DMS114 treated with DMSO at 0.1 percent for 48 hours (cell line): ENCODE data around the gene SNX10.

Experiments used
- DNase-seq: peaks from one replicate; lab custom pipeline; 2025; ENCODE audit not compliant: unreplicated experiment; lab: John Stamatoyannopoulos, UW

Gene SNX10

DNA sequence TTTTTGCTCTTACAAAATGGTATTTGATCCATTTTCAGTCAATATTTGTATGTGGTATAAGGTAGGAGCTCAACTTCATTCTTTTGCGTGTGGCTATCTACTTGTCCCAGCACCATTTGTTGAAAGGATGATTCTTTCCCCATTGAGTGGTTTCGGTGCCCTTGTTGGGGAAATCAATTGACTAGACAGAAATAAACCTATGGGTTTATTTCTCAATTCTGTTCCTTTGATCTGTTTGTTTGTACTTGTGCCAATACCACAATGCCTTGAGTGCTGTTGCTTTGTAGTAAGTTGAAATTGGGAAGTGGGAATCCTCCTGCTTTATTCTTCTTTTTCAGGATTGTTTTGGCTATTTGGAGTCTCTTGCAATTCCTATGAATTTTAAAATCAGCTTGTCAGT, 41.0 kb downstream of the SNX10 start:
- DNase-seq = no peak

DNA sequence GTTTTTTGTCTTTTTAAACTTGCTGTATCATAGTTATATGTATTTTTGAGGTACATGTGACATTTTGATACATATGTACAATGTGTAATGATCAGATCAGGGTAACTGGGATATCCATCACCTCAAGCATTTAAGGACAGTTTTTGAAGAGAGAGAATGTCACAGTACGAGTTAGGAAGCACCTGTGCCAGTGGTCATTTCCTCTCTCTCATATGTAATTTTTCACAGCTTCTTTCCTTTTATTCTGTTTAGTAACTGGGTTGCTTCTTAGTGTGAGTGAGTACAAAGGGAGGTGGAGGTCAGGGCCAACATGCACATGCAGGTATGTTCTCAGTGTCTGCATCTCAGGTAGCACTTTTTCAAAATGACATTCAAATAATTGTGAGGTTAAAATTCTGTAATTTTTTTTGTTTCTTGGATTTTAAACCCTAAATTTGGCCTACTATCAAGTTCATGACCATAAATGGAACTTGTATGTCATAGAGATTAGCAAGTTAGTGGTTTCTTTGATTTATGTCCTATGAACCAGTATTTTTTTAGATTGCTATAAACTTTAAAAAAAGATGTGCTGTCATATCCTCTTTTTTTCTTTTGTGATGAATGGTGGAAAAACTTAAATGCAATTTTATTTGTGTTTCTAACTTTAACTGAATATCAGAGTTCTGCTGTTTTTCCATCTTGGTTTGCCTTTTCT, 42.7 kb downstream of the SNX10 start:
- DNase-seq = no peak

DNA sequence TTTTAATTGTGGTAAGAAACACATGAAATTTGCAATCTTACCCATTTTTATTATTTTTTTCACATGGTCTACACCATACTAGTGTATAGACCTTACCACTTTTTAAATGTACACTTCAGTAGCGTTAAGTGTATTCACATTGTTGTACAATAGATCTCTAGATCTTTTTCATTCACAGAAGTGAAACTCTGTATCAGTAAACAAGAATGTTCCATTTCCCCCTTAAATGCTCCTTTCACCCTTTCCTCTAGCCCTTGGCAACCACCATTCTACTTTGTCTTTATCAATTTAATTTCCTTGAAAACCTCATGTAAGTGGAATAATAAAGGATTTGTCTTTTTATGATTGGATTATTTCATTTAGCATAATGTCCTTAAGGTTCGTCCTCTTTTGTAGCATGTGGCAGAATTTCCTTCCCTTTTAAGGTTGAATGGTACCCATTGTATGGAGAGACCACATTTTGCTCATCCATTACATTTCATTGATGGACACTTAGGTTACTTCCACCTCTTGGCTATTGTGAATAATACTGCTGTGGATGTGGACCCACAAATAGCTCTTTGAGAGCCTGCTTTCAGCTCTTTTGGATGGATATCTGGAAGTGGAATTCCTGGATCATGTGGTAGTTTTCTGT, 45.7 kb downstream of the SNX10 start:
- no peak for DNase-seq

DNA sequence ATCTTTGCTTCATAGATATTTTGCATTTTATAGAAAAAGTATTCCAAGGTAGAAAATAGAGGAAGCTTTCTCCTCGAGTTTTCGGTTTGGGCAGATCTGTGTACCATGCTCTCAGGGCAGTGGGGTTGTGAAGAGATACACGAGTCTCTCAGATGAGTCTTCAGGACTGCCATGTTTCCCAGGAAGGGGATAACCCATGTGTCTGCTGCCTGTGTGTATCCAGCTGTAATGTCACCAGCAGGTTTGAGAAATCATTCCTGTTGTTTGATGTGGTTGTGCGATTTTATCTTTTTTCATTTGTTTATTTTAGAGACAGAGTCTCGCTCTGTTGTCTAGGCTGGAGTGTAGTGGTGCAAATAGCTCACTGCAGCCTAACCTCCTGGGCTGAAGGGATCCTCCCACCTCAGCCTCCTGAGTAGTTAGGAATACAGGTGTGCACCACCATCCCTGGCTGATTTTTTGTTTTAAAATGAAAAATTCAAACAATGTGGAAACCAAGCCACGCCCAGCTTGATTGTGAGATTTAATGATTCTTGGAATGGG, 48.9 kb downstream of the SNX10 start:
- DNase-seq = no peak

DNA sequence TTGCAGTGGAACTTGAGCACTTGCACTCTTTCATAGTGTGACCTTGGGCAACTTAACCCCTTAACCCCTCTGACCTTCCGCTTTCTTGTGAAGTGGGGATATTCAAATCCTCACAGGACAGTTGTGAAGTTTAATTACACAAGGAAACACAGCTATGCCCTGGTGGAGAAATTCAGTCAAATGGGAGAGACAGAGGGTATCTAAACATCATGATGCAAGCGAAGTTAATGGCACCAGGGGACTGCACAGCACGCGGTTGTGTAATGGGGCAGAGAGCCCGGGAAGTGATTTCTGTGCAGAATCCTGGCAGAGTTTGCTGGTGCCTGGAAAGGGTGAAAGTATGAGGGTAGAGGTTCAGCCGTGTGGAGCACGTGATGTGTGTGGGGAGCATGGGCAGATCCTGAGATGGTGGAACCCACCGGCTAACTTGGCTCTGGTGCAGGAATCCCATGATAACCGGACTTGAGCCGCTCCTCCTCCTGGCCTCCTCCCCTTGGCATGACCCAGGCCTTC, 51.7 kb downstream of the SNX10 start:
- DNase-seq = no peak

DNA sequence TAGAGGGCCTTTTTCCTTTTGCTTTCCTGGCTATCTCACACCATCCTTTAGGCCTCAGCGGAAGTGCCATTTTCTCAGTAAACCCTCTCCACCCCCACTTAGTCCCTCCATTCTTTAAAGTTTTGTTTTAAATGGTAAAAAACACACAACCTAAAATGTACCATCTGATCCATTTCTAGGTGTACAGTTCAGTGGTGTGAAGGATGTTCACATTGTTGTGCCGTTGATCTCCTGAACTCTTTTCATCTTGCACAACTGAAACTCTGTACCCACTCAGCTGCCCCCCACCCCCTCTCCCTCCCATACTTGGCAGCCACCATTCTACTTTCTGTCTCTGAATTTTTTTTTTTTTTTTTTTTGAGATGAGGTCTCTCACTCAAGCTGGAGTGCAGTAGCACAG, 52.2 kb downstream of the SNX10 start:
- no peak for DNase-seq

DNA sequence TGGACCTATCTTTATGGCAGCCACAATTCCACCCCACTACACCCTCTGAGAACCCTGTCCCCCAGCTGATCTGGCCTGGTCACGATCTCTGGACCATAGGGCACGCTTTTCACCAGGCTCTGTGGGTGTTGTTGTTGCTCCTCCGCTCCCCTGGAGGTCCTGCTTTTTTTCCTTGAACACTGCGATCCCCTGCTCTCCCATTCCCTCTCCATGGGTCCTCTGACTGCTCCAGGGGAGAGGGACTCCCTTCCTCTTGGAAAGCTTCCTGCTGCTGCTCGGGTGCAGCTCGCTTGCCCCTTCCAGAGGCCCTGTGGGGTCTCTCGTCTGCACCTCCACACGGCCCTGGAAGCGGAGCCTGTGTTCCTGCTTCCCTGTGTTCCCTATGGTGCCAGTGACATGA, 53.5 kb downstream of the SNX10 start:
- DNase-seq = no peak

DNA sequence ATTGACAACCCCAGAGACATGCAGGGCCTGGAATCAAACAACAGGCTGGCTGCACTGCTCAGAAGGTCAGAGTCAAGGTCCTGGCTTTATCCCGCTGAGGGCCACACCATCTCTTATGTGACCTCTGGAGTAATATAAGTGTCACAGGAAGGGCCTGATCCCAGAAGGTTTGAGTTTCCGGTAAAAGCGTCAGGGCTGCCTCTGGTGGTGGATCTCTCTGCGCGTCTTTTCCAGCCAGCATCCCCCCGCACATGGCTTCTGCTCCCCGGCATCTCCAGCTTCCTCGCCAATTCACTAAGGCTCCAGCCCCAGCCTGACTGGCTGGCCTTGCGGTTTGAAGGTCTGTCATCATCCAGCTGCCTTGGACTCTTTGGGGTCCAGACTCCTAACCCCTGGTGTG, 54.2 kb downstream of the SNX10 start:
- DNase-seq = no peak

DNA sequence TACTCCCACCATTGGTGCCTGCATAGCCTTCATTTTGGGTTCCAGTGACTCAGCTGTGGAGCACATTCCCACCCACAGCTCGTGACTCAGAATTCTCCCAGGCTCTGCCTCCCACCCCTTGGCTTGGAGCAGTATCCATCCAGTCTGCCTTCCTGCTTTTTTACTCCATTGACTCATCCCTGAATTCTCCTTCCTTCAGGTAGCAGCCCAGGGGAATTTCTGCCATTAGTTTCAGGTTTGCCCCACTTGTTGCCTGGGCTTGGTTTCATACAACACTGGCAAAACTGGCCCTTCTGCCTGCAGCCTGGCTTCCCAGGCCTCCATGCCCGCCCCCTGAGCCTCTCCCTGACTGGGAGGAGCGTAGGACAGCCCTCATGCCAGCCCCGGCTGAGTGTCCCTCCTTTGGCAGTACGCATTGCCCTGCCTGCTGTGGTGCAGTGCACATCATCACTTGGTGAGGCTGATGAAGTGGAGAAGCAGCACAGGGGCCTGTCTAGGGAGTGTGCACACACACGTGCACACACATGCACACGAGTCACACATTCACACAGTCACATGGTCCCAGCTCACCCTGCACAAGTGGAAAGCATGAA, 55.0 kb downstream of the SNX10 start:
- no peak for DNase-seq

DNA sequence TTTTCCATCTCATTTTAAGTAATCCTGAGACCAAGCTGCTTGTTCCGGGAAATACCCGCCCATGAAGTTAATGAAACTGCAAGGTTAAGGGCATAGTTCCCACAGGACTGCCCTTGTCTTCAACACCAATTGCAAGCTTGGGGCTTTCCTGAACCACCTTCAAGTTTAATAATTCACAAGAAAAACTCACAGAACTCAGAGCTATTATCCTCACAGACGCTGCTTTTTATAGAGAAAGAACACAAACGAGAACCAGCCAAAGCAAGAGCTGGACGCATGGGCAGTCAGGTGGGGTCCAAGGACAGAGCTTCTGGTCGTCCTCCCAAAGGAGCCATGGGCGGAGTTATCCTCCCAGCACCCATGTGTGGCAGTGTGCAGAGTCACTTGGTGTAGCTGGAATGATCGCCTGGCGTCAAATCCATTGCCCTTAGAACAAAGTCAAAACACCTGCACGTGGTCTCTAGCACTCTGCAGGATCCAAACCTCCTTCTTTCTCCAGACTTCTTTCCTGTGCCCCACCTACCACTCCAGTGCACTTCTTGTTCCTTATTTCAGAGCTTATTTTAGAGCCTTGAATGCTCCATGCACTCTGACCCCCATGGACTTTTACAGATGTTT, 56.7 kb downstream of the SNX10 start:
- DNase-seq = no peak

DNA sequence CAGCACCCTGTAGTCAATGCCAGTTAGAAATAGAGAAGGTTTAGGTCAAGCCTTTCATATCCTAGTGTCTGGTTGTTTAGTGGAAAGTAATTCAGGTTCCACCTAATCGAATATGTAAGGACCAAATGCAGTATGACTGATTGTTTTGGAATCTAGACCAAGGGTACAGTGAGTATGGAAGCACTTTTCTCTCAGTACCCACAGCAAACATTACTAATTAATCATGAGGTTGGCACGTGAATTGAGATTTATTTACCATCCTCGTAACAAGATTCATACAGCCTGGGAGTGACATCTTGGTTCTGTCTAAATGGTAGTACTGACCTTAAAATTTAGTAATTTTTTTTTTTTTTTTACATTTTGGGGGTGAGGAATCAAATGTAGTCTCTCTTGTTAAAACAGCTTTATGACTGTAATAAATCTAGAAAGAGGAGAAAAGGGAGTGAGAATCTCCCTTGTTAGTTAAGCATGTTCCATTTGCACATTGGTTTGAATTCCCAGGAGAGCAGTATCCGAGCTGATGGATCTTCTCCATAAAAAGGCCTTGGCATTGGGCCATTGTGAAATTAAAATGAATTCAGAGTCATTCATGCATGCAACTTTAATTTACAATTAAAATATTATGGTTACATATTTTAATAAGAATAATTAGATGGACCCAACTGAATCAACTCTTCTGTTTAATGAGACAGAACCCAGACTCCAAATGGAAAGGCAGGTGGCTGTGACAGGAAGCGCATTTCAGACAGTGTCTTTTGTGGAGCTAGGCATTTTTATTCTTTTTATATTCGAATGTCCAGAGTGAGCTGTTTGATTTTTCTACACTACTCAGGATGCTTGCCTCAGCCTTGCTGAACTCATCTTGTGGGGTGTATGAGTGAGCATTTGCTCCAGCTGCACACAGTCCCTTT, 57.6 kb downstream of the SNX10 start:
- DNase-seq = no peak

DNA sequence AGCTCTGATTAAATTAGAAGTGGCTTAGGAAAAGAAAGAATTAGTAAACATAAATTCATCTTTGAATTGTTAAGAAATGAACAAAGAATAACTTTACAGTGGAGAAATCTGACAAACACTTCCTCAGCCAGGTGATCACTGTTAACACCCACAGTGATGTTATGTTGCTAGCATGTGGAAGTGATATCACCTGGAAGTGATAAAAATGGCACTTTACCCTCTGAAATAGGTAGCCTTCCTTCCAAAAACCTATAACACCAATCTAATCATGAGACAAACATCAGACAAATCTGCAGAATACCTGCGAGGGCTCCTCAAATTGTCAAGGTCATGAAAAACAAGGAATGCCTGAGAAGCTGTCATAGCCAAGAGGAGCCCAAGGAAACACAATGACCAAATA, 59.5 kb downstream of the SNX10 start:
- DNase-seq = no peak

DNA sequence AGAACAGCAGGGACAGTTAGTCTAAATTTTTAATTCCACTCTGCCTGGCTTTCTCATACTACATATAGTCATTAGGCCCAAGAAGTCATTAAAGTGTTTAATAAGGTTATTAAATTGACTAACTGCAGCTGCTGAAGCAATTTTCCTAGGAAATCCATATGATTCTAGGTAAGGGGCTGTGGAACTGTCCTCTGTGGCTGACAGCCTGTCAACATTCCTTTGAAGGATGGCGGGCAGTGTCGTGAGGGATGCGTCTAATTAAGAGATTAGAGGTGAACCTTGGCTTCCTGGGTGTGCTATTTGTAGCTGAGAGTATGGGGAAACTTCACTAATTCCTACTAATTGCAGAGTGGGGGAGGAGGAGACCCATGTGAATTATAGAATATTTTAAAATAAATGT, 64.6 kb downstream of the SNX10 start:
- no peak for DNase-seq

DNA sequence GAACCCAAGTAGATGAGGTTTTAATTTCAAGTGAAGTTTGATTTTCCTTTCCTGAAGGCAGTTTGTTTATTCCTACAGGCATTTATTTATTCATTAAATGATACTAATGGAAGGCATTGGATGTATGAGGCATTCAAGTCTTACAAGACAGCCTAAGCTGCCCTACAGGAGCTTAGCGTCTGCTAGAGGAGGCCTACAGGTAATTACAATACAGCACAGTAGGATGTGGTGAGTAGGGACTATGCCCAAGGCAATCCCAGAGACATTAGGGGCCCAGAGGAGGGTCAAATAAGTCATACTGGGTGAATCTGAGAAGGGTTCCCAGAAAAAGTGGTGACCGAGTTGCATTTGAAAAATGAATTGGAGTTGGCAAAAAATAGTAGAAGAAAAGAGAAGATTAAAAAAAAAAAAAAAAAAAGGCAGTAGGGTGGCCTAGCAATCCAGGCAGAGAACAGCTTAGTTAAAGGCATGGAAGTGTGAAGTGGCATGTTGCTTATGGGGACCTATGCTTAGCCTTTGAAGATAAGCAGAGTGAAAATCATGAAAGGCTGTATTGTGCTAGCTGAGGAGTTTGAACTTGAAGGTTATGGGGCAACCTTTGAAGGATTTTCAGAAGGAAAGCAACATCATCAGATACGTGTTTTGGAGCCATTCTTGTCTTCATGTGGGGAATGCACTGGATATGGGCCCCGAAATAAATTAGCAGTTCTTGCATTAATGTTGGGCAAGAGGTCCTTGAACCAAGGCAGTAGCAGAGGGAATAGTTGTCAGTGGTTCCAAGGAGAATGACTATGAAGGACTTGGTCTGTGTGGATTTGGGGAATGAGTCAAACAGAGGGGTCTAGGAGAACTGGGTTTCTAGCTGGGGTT, 65.5 kb downstream of the SNX10 start:
- DNase-seq = no peak

DNA sequence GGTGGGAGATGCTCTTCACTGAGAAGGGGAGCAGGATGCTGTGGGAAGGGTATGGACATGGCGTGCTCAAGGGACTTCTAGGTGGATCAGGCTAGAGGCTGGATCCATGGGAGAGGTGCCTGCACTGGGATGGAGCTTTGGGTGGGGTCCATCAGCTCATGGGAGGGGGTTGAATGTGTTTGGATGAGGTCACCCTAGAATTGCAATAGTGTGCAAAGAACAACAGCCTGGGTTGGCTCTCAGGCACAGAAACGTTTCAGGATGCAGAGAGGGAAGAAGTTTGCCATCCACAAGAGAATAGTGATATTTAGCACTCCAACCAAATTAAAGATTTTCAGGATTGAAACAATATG, 66.1 kb downstream of the SNX10 start:
- no peak for DNase-seq

DNA sequence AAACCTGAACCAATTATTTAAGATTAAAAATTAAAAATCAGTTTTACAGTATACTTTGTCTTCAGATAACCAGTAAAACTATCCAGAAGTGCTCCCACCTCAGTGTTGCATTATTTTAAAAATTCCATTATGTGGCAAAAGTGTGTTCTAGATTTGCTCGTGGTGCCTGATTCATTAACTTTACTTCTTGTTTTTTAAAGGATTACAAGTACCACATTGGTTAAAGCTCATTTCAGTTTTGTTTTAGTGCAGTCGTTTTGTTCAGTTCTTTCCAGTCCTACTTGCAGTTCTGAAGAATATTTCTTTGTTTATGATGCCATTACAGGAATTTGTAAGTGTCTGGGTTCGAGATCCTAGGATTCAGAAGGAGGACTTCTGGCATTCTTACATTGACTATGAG, 69.0 kb downstream of the SNX10 start:
- no peak for DNase-seq

DNA sequence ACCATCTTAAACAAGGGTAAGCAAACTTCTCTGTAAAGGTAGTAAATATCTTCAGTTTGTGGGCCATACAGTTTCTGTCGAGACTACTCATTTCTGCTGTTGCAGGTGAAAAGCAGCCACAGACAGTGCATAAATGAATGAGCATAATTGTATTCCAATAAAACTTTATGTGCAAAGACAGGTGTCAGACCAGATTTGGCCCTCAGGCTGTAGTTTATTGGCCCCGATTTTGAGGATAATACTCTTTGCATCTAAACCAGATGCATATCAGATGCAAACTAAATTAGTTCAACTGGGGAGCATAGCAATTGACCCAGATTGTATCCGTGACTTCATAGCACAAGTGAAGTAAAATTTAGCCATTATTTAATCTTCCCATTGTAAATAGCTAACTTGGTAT, 70.0 kb downstream of the SNX10 start:
- DNase-seq = no peak

DNA sequence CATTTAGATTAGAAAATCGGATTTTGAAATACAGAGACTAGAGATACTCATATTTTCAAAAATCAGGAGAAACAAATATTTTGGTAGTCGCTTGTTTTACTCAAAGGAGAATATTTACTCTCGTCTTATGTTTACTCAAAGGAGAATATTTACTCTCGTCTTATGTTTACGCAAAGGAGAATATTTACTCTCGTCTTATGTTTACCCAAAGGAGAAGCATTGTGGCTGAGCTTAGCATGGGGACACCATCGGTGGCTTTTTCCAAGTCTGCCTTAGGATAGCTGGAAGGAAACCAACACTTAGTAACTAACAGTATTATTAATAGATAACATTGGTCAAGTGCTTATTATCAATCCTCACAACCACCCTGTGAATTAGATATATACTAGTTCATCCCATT, 71.8 kb downstream of the SNX10 start:
- DNase-seq = no peak

DNA sequence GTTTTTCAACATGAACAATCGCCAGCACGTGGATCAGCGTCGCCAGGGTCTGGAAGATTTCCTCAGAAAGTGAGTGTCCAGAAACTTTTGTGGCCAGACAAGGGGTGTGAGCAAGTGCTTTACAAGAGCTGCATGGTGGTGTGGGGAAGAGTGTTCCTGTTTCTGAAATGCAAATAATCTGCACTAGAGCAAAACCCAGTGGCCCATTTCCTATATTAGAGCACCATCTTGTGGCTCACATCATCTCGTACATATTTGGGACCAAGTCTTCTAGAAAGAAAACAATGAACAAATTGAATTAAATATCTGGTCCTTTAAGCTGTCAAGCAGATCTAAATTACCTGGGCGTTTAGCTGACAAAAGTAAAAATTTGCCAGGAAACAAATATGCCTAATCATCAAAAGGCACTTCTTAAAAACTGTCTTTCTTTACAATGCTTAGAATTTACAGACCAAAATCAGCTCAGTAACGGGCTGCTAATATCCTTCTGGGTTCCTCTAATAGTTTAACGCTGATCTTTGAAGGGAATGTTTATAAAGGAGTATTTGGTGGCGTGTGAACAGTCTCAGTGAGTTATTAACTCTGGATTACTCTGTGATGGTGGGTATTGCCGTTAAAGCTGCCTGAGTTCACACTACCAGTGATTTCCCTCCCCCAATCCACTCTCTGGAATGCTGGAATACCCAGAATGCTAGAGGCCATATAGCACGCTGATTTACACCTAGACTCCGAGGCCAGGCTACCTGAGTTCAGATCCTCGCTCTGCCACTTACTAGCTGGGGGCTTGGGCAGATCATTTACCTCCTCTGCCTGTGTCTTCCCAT, 73.6 kb downstream of the SNX10 start:
- peak; percentile 83 for DNase-seq
